H1 (cell line): ENCODE results near the gene KRT76. TPM values are rescaled to one million over a fixed set of nuclear protein-coding genes. Genes with fewer than 3 reads are reported as not detected.

ENCODE experiments used
- CTCF ChIA-PET: fragments of 300-600 bp; sonication (Branson Sonifier 250); formaldehyde crosslinking; loops from one replicate; lab custom pipeline; 2021; ENCODE audit not compliant: partially characterized antibody; lab: Charles Lee
- POLR2A ChIA-PET: fragments of 300-600 bp; sonication (Branson Sonifier 250); formaldehyde crosslinking; loops from one replicate; lab custom pipeline; 2021; ENCODE audit warnings: inconsistent platforms; ENCODE audit not compliant: partially characterized antibody; lab: Charles Lee
- DNase-seq, 2 experiments: peaks; one replicate each; pipeline versions ENCODE4 v3.0.0 to v3.0.0-alpha.2; 2010 to 2022; ENCODE audit warnings: low spot score in 2 of 2, low read depth in 1 of 2, mixed read lengths in 1 of 2
- FAIRE-seq: peaks from 2 replicates; lab custom pipeline; 2011; peaks lifted over from hg19 to GRCh38; lab: Jason Lieb, UNC
- H2AFZ ChIP-seq: 2 replicates; pipeline ENCODE4 v1.8.1; 2012; ENCODE audit warnings: low read length, inconsistent platforms
- H2AK5ac ChIP-seq: 2 replicates; pipeline ENCODE4 v1.6.1; 2013; ENCODE audit warnings: low read depth, low read length
- H2BK120ac ChIP-seq: replicated peaks from 2 replicates; pipeline ENCODE3; 2013; ENCODE audit warnings: low read depth, low read length, inconsistent platforms
- H2BK12ac ChIP-seq: 2 replicates; pipeline ENCODE4 v1.6.1; 2013; ENCODE audit warnings: low read depth, low read length
- H2BK15ac ChIP-seq: 2 replicates; pipeline ENCODE4 v1.6.1; 2013; ENCODE audit warnings: low read length
- H2BK20ac ChIP-seq: 2 replicates; pipeline ENCODE4 v1.6.1; 2013; ENCODE audit warnings: low read length
- H2BK5ac ChIP-seq: 2 replicates; pipeline ENCODE4 v1.6.1; 2013; ENCODE audit warnings: low read depth, low read length
- H3K14ac ChIP-seq: 2 replicates; pipeline ENCODE4 v1.6.1; 2013; ENCODE audit warnings: inconsistent platforms; ENCODE audit not compliant: insufficient read length
- H3K18ac ChIP-seq: 2 replicates; pipeline ENCODE4 v1.6.1; 2013; ENCODE audit warnings: low read length; ENCODE audit errors: extremely low read depth
- H3K23ac ChIP-seq: 2 replicates; pipeline ENCODE4 v1.6.1; 2013; ENCODE audit warnings: inconsistent platforms; ENCODE audit not compliant: insufficient read length
- H3K23me2 ChIP-seq: 2 replicates; pipeline ENCODE4 v1.6.1; 2013; ENCODE audit warnings: low read depth, low read length
- H3K27ac ChIP-seq: 2 replicates; pipeline ENCODE4 v1.6.1; 2011; ENCODE audit warnings: low read depth, low read length, inconsistent platforms
- H3K27me3 ChIP-seq, 4 experiments: replicated peaks in 1 of 4; 1 replicate in 1 of 4; 2 replicates in 3 of 4; pipeline versions ENCODE4 v1.6.1 to v1.8.1; 2011 to 2013; ENCODE audit warnings: low read length in 3 of 4, mild to moderate bottlenecking in 3 of 4, inconsistent platforms in 2 of 4, mixed read lengths in 2 of 4, moderate library complexity in 1 of 4; ENCODE audit not compliant: control insufficient read depth in 3 of 4, insufficient read depth in 3 of 4; ENCODE audit errors: extremely low read depth in 1 of 4
- H3K36me3 ChIP-seq, 4 experiments: 2 replicates each; pipeline versions ENCODE4 v1.6.1 to v1.8.1; 2011 to 2013; ENCODE audit warnings: mild to moderate bottlenecking in 4 of 4, low read length in 3 of 4, moderate library complexity in 2 of 4, control low read depth in 1 of 4, inconsistent platforms in 1 of 4; ENCODE audit not compliant: insufficient read depth in 4 of 4, control insufficient read depth in 2 of 4
- H3K4ac ChIP-seq: replicated peaks from 2 replicates; pipeline ENCODE3; 2013; ENCODE audit warnings: low read length, low read depth, mixed read lengths, inconsistent platforms; ENCODE audit not compliant: insufficient read length
- H3K4me1 ChIP-seq, 4 experiments: replicated peaks in 1 of 4; 1 replicate in 1 of 4; 2 replicates in 3 of 4; pipeline versions ENCODE4 v1.6.1 to v1.8.1; 2011 to 2013; ENCODE audit warnings: low read length in 3 of 4, inconsistent platforms in 2 of 4, mixed read lengths in 1 of 4; ENCODE audit not compliant: insufficient read depth in 4 of 4, control insufficient read depth in 3 of 4
- H3K4me2 ChIP-seq, 2 experiments: 2 replicates each; pipeline versions ENCODE4 v1.6.1 to v1.8.1; 2011 to 2013; ENCODE audit warnings: low read depth in 2 of 2, low read length in 2 of 2, control low read depth in 1 of 2, inconsistent platforms in 1 of 2, mild to moderate bottlenecking in 1 of 2; ENCODE audit not compliant: insufficient read depth in 1 of 2
- H3K4me3 ChIP-seq, 4 experiments: fragments of 200-600, 300-600 bp in 1 of 4; sonication (generic), shearing (Covaris generic), sonication (Bioruptor Twin) in 1 of 4; 2 replicates each; pipeline versions ENCODE4 v1.5.1 to v1.8.1; 2011 to 2016; ENCODE audit warnings: low read length in 4 of 4, low read depth in 3 of 4, control low read depth in 2 of 4, inconsistent platforms in 2 of 4, mild to moderate bottlenecking in 2 of 4, mixed read lengths in 1 of 4, moderate library complexity in 1 of 4; ENCODE audit not compliant: insufficient read depth in 2 of 4; ENCODE audit errors: extremely low read depth in 1 of 4
- H3K56ac ChIP-seq: replicated peaks from 2 replicates; pipeline ENCODE3; 2013; ENCODE audit warnings: low read depth, mild to moderate bottlenecking, mixed read lengths, low read length, inconsistent platforms; ENCODE audit not compliant: insufficient read length
- H3K79me1 ChIP-seq: 2 replicates; pipeline ENCODE4 v1.6.1; 2013; ENCODE audit warnings: low read depth, low read length, control low read depth
- H3K79me2 ChIP-seq, 2 experiments: 2 replicates each; pipeline versions ENCODE4 v1.6.1 to v1.8.1; 2012 to 2013; ENCODE audit warnings: low read length in 2 of 2, mild to moderate bottlenecking in 2 of 2, inconsistent platforms in 1 of 2; ENCODE audit not compliant: insufficient read depth in 2 of 2, control insufficient read depth in 1 of 2
- H3K9ac ChIP-seq, 4 experiments: replicated peaks in 1 of 4; 1 replicate in 1 of 4; 2 replicates in 3 of 4; pipeline versions ENCODE4 v1.6.1 to v1.8.1; 2011 to 2013; ENCODE audit warnings: low read depth in 3 of 4, low read length in 3 of 4, control low read depth in 2 of 4, mild to moderate bottlenecking in 2 of 4, moderate library complexity in 2 of 4, inconsistent platforms in 1 of 4; ENCODE audit errors: extremely low read depth in 1 of 4
- H3K9me3 ChIP-seq, 2 experiments: 2 replicates each; pipeline versions ENCODE4 v1.6.1 to v1.8.1; 2012 to 2013; ENCODE audit warnings: mild to moderate bottlenecking in 2 of 2, moderate library complexity in 2 of 2, control low read depth in 1 of 2, inconsistent platforms in 1 of 2, low read depth in 1 of 2, low read length in 1 of 2, mixed read lengths in 1 of 2; ENCODE audit not compliant: insufficient read depth in 2 of 2
- H4K20me1 ChIP-seq, 2 experiments: replicated peaks in 1 of 2; 2 replicates each; pipeline versions ENCODE3 to v1.8.1; 2011 to 2013; ENCODE audit warnings: inconsistent platforms in 2 of 2, low read length in 2 of 2, mild to moderate bottlenecking in 1 of 2; ENCODE audit not compliant: insufficient read depth in 2 of 2, control insufficient read depth in 1 of 2
- H4K5ac ChIP-seq: 2 replicates; pipeline ENCODE4 v1.6.1; 2013; ENCODE audit warnings: low read length, low read depth, mixed read lengths, inconsistent platforms; ENCODE audit not compliant: insufficient read length
- H4K8ac ChIP-seq: 2 replicates; pipeline ENCODE4 v1.8.0; 2013; ENCODE audit warnings: mild to moderate bottlenecking, moderate library complexity, low read length, inconsistent platforms; ENCODE audit not compliant: insufficient read depth; ENCODE audit errors: extremely low read depth
- H4K91ac ChIP-seq: replicated peaks from 2 replicates; pipeline ENCODE3; 2013; ENCODE audit warnings: low read length, mixed read lengths, inconsistent platforms; ENCODE audit not compliant: insufficient read length
- CBX5 ChIP-seq: fragments of 300-800, 300-1000 bp; sonication (generic); IDR thresholded peaks from 2 replicates; pipeline ENCODE4 v1.7.1; 2016; ENCODE audit warnings: antibody characterized with exemption, low read length, low read depth
- CREB1 ChIP-seq: IDR thresholded peaks from 2 replicates; pipeline ENCODE4 v1.6.1; 2012; ENCODE audit warnings: inconsistent platforms
- JUN ChIP-seq: IDR thresholded peaks from 2 replicates; pipeline ENCODE4 v1.6.1; 2011; ENCODE audit warnings: low read depth, mild to moderate bottlenecking, improper control_type of control experiment, low read length
- POLR2AphosphoS5 ChIP-seq: IDR thresholded peaks from 2 replicates; pipeline ENCODE4 v1.6.1; 2011; ENCODE audit warnings: low read depth, low read length
- RAD21 ChIP-seq, 2 experiments: IDR thresholded peaks in 1 of 2; conservative IDR thresholded peaks in 1 of 2; 2 replicates each; pipeline ENCODE4 v1.6.1; 2011; ENCODE audit warnings: low read depth in 2 of 2, low read length in 2 of 2, improper control_type of control experiment in 1 of 2, inconsistent platforms in 1 of 2, mild to moderate bottlenecking in 1 of 2, moderate library complexity in 1 of 2
- RFX5 ChIP-seq: IDR thresholded peaks from 2 replicates; pipeline ENCODE4 v1.6.1; 2011; ENCODE audit warnings: low read depth, low read length, improper control_type of control experiment, borderline replicate concordance
- RXRA ChIP-seq: IDR thresholded peaks from 2 replicates; pipeline ENCODE4 v1.6.1; 2011; ENCODE audit warnings: low read depth, mild to moderate bottlenecking, low read length, moderate library complexity; ENCODE audit not compliant: insufficient read depth
- SUZ12 ChIP-seq: fragments of 200-600 bp; sonication (generic); IDR thresholded peaks from 2 replicates; pipeline ENCODE4 v1.6.1; 2012; ENCODE audit warnings: mild to moderate bottlenecking, inconsistent platforms, low read length, moderate library complexity, mixed read lengths
- TAF7 ChIP-seq: optimal IDR thresholded peaks from 2 replicates; pipeline ENCODE3; 2011; ENCODE audit warnings: low read depth, mild to moderate bottlenecking, inconsistent platforms, low read length, moderate library complexity, borderline replicate concordance
- ZNF274 ChIP-seq: IDR thresholded peaks from 2 replicates; pipeline ENCODE4 v1.7.0; 2012; ENCODE audit warnings: low read length, borderline replicate concordance; ENCODE audit errors: extremely low read depth
- WGBS, 2 experiments: shearing (Covaris generic) in 1 of 2; methylation state at CpG; one replicate each; pipeline versions ENCODE4 v1.1.6 to v1.1.7; 2013 to 2015; ENCODE audit warnings: low lambda C conversion rate in 2 of 2, mixed read lengths in 2 of 2, inconsistent platforms in 1 of 2, low coverage in 1 of 2, missing lambda C conversion rate in 1 of 2; ENCODE audit not compliant: insufficient replicate concordance in 2 of 2, insufficient coverage in 1 of 2, insufficient read length in 1 of 2; ENCODE audit errors: extremely low coverage in 1 of 2, missing lambda C conversion rate in 1 of 2; 5-methylcytosine and 5-hydroxymethylcytosine counted together
- polyA plus RNA-seq, 7 experiments: library from polyadenylated mRNA; depleted of rRNA in 3 of 7; stranded (reverse) in 5 of 7; unstranded in 2 of 7; fragments of >200 nt in 5 of 7; fragments of 200-250 nt in 2 of 7; gene quantifications; 1 replicate in 5 of 7; 2 replicates in 1 of 7; 4 replicates in 1 of 7; pipeline versions ENCODE4 v1.2.1 to v1.2.3, GENCODE V29; 2011 to 2013; ENCODE audit warnings: missing spikeins in 2 of 7, mixed read lengths in 2 of 7
- total RNA-seq: library from RNA; stranded (reverse); fragmentation: NEBNext Ultra II Directional; extraction: Animal tissue kit (Norgen Biotek cat#: 25700); gene quantifications from 2 replicates; pipeline ENCODE4 v1.2.1, GENCODE V29; 2021

The KRT76 gene
- total and polyA plus RNA-seq, 2 of the 8 experiments (the other 6 are each of a cell fraction or from before 2014, with no cell fraction given) = not detected

DNA sequence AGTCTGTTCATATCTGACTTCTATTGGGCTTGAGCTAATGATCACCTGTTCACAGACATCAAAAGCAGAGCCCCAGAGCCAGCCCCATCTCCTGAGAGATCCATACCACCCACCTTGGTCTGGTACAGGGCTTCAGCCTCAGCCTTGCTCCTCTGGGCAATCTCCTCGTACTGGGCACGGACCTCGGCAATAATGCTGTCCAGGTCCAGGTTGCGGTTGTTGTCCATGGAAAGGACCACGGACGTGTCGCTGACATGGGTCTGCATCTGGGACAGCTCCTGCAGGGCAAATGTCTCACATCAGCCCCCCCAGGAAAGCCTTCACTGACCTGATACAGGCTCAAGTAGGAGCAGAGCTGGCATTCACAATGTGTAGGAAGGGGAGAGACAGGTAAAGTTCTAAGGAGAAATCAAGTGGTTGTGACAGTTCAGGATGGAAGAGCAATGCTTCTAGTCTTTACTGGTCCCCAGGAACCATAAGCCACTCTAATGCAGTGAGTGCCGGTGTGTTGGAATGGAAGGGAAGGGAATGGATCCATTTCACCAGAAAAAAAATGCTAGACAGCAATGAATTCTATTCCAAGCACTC lies 31.5 kb upstream of the KRT76 start:
- Histone ChIP-seq H3K23ac (no peak overlapping the region), H3K79me1 (no peaks in the 10 kb centered on the region), H2BK12ac (no peak overlapping the region), H2AK5ac (no peak overlapping the region), H3K27me3 (no peaks in the 10 kb centered on the region), H2BK20ac (no peak overlapping the region), H2BK15ac (no peak overlapping the region), H2BK120ac (no peak overlapping the region), H3K9ac (no peak overlapping the region), H3K27ac (no peak overlapping the region), H2BK5ac (no peak overlapping the region), H2AFZ (no peak overlapping the region), H3K4ac (no peak overlapping the region), H3K4me1 (peaks cover 3 to 6% (median 4%) of the 10 kb centered on the region in 4 experiments), H3K79me2 (no peaks in the 10 kb centered on the region), H4K91ac (no peak overlapping the region), H3K14ac (no peak overlapping the region), H4K20me1 (no peaks in the 10 kb centered on the region), H4K5ac (no peak overlapping the region), H3K56ac (no peak overlapping the region), H3K23me2 (no peaks in the 10 kb centered on the region), H3K36me3 (no peaks in the 10 kb centered on the region), H4K8ac (no peak overlapping the region), H3K4me2 (no peak overlapping the region), H3K4me3 (no peak overlapping the region), H3K18ac (no peak overlapping the region), H3K9me3 (no peaks in the 10 kb centered on the region)
- 89% methylated on average over 7 of the region's 8 CpGs; no CpG with 5 or more reads in 1 of the 2 experiments for WGBS, 2 experiments
- no peak for FAIRE-seq
- CTCF ChIA-PET = interaction anchor here (0.6 to 3.0 kb wide), 6 partner anchors 8 to 684 kb away, joined by 3 to 11 read pairs (median 5); no protein-coding TSS in a partner anchor
- no peak for DNase-seq
- POLR2A ChIA-PET = no interaction called here
- TF ChIP-seq RXRA = no peak
- TF ChIP-seq RFX5 = no peak
- no peak for TF ChIP-seq TAF7
- TF ChIP-seq SUZ12 = no peak
- TF ChIP-seq JUN = no peak
- TF ChIP-seq RAD21 (IDR thresholded peaks at IDR 0.05 in 1 of 2, conservative IDR thresholded peaks at IDR 0.05 in 1 of 2; ENCODE audit: low read depth in 2 of 2, low read length in 2 of 2) = no peak
- no peak for TF ChIP-seq ZNF274
- TF ChIP-seq CREB1 = no peak
- TF ChIP-seq CBX5 = no peak
- no peak for TF ChIP-seq POLR2AphosphoS5
